Trophoblast cell (in vitro differentiated cells and primary cell): ENCODE data around the gene TAPT1.

ENCODE experiments used
- DNase-seq, 2 donors: peaks; one replicate each; pipeline ENCODE4 v3.0.0-alpha.2; 2016
- H2AFZ ChIP-seq: 2 replicates; pipeline ENCODE4 v1.6.1; 2013; ENCODE audit warnings: low read length, moderate library complexity, mild to moderate bottlenecking; ENCODE audit not compliant: insufficient read depth, poor library complexity
- H2AK5ac ChIP-seq: 2 replicates; pipeline ENCODE4 v1.6.1; 2013; ENCODE audit warnings: mild to moderate bottlenecking, low read length
- H2BK120ac ChIP-seq: 2 replicates; pipeline ENCODE4 v1.6.1; 2013; ENCODE audit warnings: low read length, mild to moderate bottlenecking, moderate library complexity; ENCODE audit not compliant: insufficient read depth, poor library complexity
- H2BK12ac ChIP-seq: 2 replicates; pipeline ENCODE4 v1.6.1; 2013; ENCODE audit warnings: mild to moderate bottlenecking, low read length, moderate library complexity
- H2BK5ac ChIP-seq: 2 replicates; pipeline ENCODE4 v1.6.1; 2013; ENCODE audit warnings: low read length, low read depth, moderate library complexity, mild to moderate bottlenecking; ENCODE audit not compliant: poor library complexity
- H3K14ac ChIP-seq: 2 replicates; pipeline ENCODE4 v1.6.1; 2013; ENCODE audit warnings: mild to moderate bottlenecking, low read length
- H3K18ac ChIP-seq: 2 replicates; pipeline ENCODE4 v1.6.1; 2013; ENCODE audit warnings: mild to moderate bottlenecking, low read length
- H3K23ac ChIP-seq: 2 replicates; pipeline ENCODE4 v1.6.1; 2013; ENCODE audit warnings: low read length
- H3K27ac ChIP-seq: 2 replicates; pipeline ENCODE4 v1.5.1; 2013; ENCODE audit warnings: low read depth, mild to moderate bottlenecking, inconsistent platforms, low read length, moderate library complexity
- H3K27me3 ChIP-seq: 2 replicates; pipeline ENCODE4 v1.6.1; 2013; ENCODE audit warnings: inconsistent platforms, mild to moderate bottlenecking, low read length, moderate library complexity; ENCODE audit not compliant: insufficient read depth
- H3K36me3 ChIP-seq, 2 experiments: 1 replicate in 1 of 2; 2 replicates in 1 of 2; pipeline ENCODE4 v1.6.1; 2013; ENCODE audit warnings: low read length in 2 of 2, mild to moderate bottlenecking in 2 of 2, moderate library complexity in 1 of 2; ENCODE audit not compliant: insufficient read depth in 2 of 2, control insufficient read depth in 1 of 2
- H3K4ac ChIP-seq: 2 replicates; pipeline ENCODE4 v1.6.1; 2013; ENCODE audit warnings: low read depth, mild to moderate bottlenecking, low read length, moderate library complexity
- H3K4me1 ChIP-seq, 2 experiments: 1 replicate in 1 of 2; 2 replicates in 1 of 2; pipeline ENCODE4 v1.6.1; 2013; ENCODE audit warnings: low read length in 2 of 2, mild to moderate bottlenecking in 2 of 2, moderate library complexity in 1 of 2; ENCODE audit not compliant: insufficient read depth in 2 of 2, control insufficient read depth in 1 of 2
- H3K4me2 ChIP-seq: 2 replicates; pipeline ENCODE4 v1.6.1; 2013; ENCODE audit warnings: inconsistent platforms, mild to moderate bottlenecking, low read length, moderate library complexity
- H3K4me3 ChIP-seq: 2 replicates; pipeline ENCODE4 v1.5.1; 2013; ENCODE audit warnings: mild to moderate bottlenecking, low read depth, low read length, inconsistent platforms
- H3K79me1 ChIP-seq: one replicate; pipeline ENCODE4 v1.6.1; 2013; ENCODE audit warnings: low read length
- H3K79me2 ChIP-seq: 2 replicates; pipeline ENCODE4 v1.6.1; 2013; ENCODE audit warnings: low read length, mild to moderate bottlenecking; ENCODE audit not compliant: control insufficient read depth, insufficient read depth, poor library complexity
- H3K9ac ChIP-seq: 2 replicates; pipeline ENCODE4 v1.6.1; 2013; ENCODE audit warnings: mild to moderate bottlenecking, low read length
- H3K9me3 ChIP-seq: 2 replicates; pipeline ENCODE4 v1.6.1; 2013; ENCODE audit warnings: low read depth, mild to moderate bottlenecking, control low read depth, inconsistent platforms, low read length; ENCODE audit not compliant: insufficient read depth
- H4K12ac ChIP-seq: 2 replicates; pipeline ENCODE4 v1.6.1; 2013; ENCODE audit warnings: low read depth, mild to moderate bottlenecking, low read length, moderate library complexity
- H4K8ac ChIP-seq: 2 replicates; pipeline ENCODE4 v1.6.1; 2013; ENCODE audit warnings: low read depth, mild to moderate bottlenecking, low read length, moderate library complexity
- H4K91ac ChIP-seq: one replicate; pipeline ENCODE4 v1.6.1; 2013; ENCODE audit warnings: low read depth, mild to moderate bottlenecking, low read length, moderate library complexity
- WGBS: extraction: QIAGEN DNeasy Blood & Tissue Kit; methylation state at CpG from one replicate; pipeline ENCODE4 v1.1.7; 2013; ENCODE audit warnings: missing lambda C conversion rate; ENCODE audit not compliant: insufficient read length, insufficient coverage; ENCODE audit errors: extremely low coverage; 5-methylcytosine and 5-hydroxymethylcytosine counted together

The TAPT1 gene

GRCh38 chr4:16261313-16261878 is 35.1 kb upstream of the TAPT1 start:
- no CpG with 5 or more reads among the region's 5 CpGs for WGBS
- Histone ChIP-seq H3K18ac (no peak overlapping the region), H2BK12ac (no peak overlapping the region), H2BK120ac (no peak overlapping the region), H3K23ac (no peak overlapping the region), H3K14ac (no peak overlapping the region), H2AFZ (no peak overlapping the region), H2AK5ac (no peak overlapping the region), H4K91ac (no peak overlapping the region), H4K12ac (no peak overlapping the region), H3K4me3 (no peak overlapping the region), H3K9me3 (no peaks in the 10 kb centered on the region), H4K8ac (no peak overlapping the region), H3K27me3 (no peaks in the 10 kb centered on the region), H3K36me3 (no peaks in the 10 kb centered on the region), H3K4me1 (no peaks in the 10 kb centered on the region), H3K9ac (no peak overlapping the region), H2BK5ac (no peak overlapping the region), H3K79me1 (no peaks in the 10 kb centered on the region), H3K27ac (no peak overlapping the region), H3K79me2 (no peaks in the 10 kb centered on the region), H3K4ac (no peak overlapping the region), H3K4me2 (no peak overlapping the region)
- no peak for DNase-seq

GRCh38 chr4:16259889-16260246 is 33.6 kb upstream of the TAPT1 start:
- H2BK120ac ChIP-seq, result no peak overlapping the region
- no peak overlapping the region for H3K4me3 ChIP-seq
- no CpG with 5 or more reads among the region's 4 CpGs for WGBS
- H4K12ac ChIP-seq, result no peak overlapping the region
- H3K18ac ChIP-seq, result no peak overlapping the region
- no peak overlapping the region for H3K14ac ChIP-seq
- no peaks in the 10 kb centered on the region for H3K9me3 ChIP-seq
- H3K4me2 ChIP-seq, result no peak overlapping the region
- no peak for DNase-seq
- H3K4ac ChIP-seq, result no peak overlapping the region
- no peak overlapping the region for H3K9ac ChIP-seq
- H3K79me2 ChIP-seq, result no peaks in the 10 kb centered on the region
- no peaks in the 10 kb centered on the region for H3K27me3 ChIP-seq
- no peak overlapping the region for H4K8ac ChIP-seq
- no peaks in the 10 kb centered on the region for H3K4me1 ChIP-seq
- no peak overlapping the region for H2AK5ac ChIP-seq
- H2BK12ac ChIP-seq, result no peak overlapping the region
- H4K91ac ChIP-seq, result no peak overlapping the region
- no peaks in the 10 kb centered on the region for H3K79me1 ChIP-seq
- no peak overlapping the region for H3K27ac ChIP-seq
- no peak overlapping the region for H2BK5ac ChIP-seq
- no peak overlapping the region for H3K23ac ChIP-seq
- H2AFZ ChIP-seq, result no peak overlapping the region
- H3K36me3 ChIP-seq, result no peaks in the 10 kb centered on the region

- H2AK5ac ChIP-seq, result no peak overlapping the region
- H3K79me2 ChIP-seq, result no peaks in the 10 kb centered on the region
- H3K9ac ChIP-seq, result no peak overlapping the region
- H4K91ac ChIP-seq, result no peak overlapping the region
- no peak overlapping the region for H4K8ac ChIP-seq
- H4K12ac ChIP-seq, result no peak overlapping the region
- H2BK5ac ChIP-seq, result no peak overlapping the region
- no peak overlapping the region for H3K4ac ChIP-seq
- H3K27me3 ChIP-seq, result no peaks in the 10 kb centered on the region
- H3K4me1 ChIP-seq, result no peaks in the 10 kb centered on the region
- no peaks in the 10 kb centered on the region for H3K79me1 ChIP-seq
- no peak overlapping the region for H3K4me2 ChIP-seq
- H3K36me3 ChIP-seq, result no peaks in the 10 kb centered on the region
- no peak overlapping the region for H3K4me3 ChIP-seq
- H2BK120ac ChIP-seq, result no peak overlapping the region
- no peak overlapping the region for H3K18ac ChIP-seq
- no peak overlapping the region for H3K14ac ChIP-seq
- H3K23ac ChIP-seq, result no peak overlapping the region
- no CpG with 5 or more reads among the region's 1 CpG for WGBS
- no peaks in the 10 kb centered on the region for H3K9me3 ChIP-seq
- no peak for DNase-seq
- no peak overlapping the region for H3K27ac ChIP-seq
- H2BK12ac ChIP-seq, result no peak overlapping the region
- no peak overlapping the region for H2AFZ ChIP-seq
These were observed 33.1 kb upstream of the TAPT1 start for GRCh38 chr4:16259241-16259888.

GRCh38 chr4:16257611-16258010 is 31.3 kb upstream of the TAPT1 start:
- Histone ChIP-seq H3K79me2 (no peaks in the 10 kb centered on the region), H4K12ac (no peak overlapping the region), H3K4me3 (no peak overlapping the region), H3K27me3 (no peaks in the 10 kb centered on the region), H2AK5ac (no peak overlapping the region), H3K4ac (no peak overlapping the region), H3K36me3 (no peaks in the 10 kb centered on the region), H2AFZ (no peak overlapping the region), H3K9me3 (no peaks in the 10 kb centered on the region), H3K27ac (no peak overlapping the region), H2BK120ac (no peak overlapping the region), H3K4me1 (no peaks in the 10 kb centered on the region), H3K9ac (no peak overlapping the region), H4K91ac (no peak overlapping the region), H3K23ac (no peak overlapping the region), H2BK5ac (no peak overlapping the region), H4K8ac (no peak overlapping the region), H3K18ac (no peak overlapping the region), H3K4me2 (no peak overlapping the region), H3K14ac (no peak overlapping the region), H3K79me1 (no peaks in the 10 kb centered on the region), H2BK12ac (no peak overlapping the region)
- no CpG with 5 or more reads among the region's 2 CpGs for WGBS
- DNase-seq, result no peak
